Coronary artery (tissue), 2 donors: Measurements from ENCODE around the gene ATF7IP2.

Experiments used
- DNase-seq: peaks from one replicate; pipeline ENCODE4 v3.0.0-alpha.2; 2017; ENCODE audit warnings: low spot score
- H3K27ac ChIP-seq, 2 donors: fragments of 200-600 bp; sonication (generic); one replicate each; pipeline ENCODE4 v1.5.1; 2016 to 2019
- H3K4me3 ChIP-seq: fragments of 200-600 bp; sonication (generic); 2 replicates; pipeline ENCODE4 v1.5.1; 2016; ENCODE audit warnings: mild to moderate bottlenecking, moderate library complexity
- CTCF ChIP-seq: fragments of 200-600 bp; sonication (generic); IDR thresholded peaks from one replicate; pipeline ENCODE4 v1.5.1; 2019; ENCODE audit warnings: antibody characterized with exemption

Gene ATF7IP2

GRCh38 chr16:10367616-10368188 is 18.2 kb upstream of the ATF7IP2 start:
- no peak for DNase-seq
- Histone ChIP-seq H3K27ac (no peak overlapping the region), H3K4me3 (no peak overlapping the region)
- TF ChIP-seq CTCF, result no peak

- no peak for DNase-seq
- no peak overlapping the region for H3K27ac ChIP-seq
- no peak overlapping the region for H3K4me3 ChIP-seq
- no peak for TF ChIP-seq CTCF
Observed at GRCh38 chr16:10368969-10369551, 16.8 kb upstream of the ATF7IP2 start.

GRCh38 chr16:10370096-10370726 is 15.7 kb upstream of the ATF7IP2 start:
- TF ChIP-seq CTCF, result no peak
- Histone ChIP-seq H3K4me3 (no peak overlapping the region), H3K27ac (no peak overlapping the region)
- DNase-seq, result no peak

GRCh38 chr16:10371592-10371991 is 14.3 kb upstream of the ATF7IP2 start:
- no peak overlapping the region for H3K27ac ChIP-seq
- TF ChIP-seq CTCF, result no peak
- DNase-seq, result no peak
- no peak overlapping the region for H3K4me3 ChIP-seq

- no peak for DNase-seq
- no peak for TF ChIP-seq CTCF
- Histone ChIP-seq H3K27ac (no peak overlapping the region), H3K4me3 (no peak overlapping the region)
Observed at GRCh38 chr16:10373556-10373955, 12.3 kb upstream of the ATF7IP2 start.

- no peak for DNase-seq
- Histone ChIP-seq H3K4me3 (no peak overlapping the region), H3K27ac (no peak overlapping the region)
- no peak for TF ChIP-seq CTCF
Observed at GRCh38 chr16:10376229-10376628, 9.6 kb upstream of the ATF7IP2 start.

- DNase-seq, result no peak
- no peak for TF ChIP-seq CTCF
- H3K27ac ChIP-seq, result no peak overlapping the region
- no peak overlapping the region for H3K4me3 ChIP-seq
Observed at GRCh38 chr16:10383626-10384025, 2.2 kb upstream of the ATF7IP2 start.
